SK-N-MC (cell line): ENCODE data around the gene EVX1.

Experiments used
- EZH2 ChIP-seq: fragments of 200-600 bp; sonication (generic); IDR thresholded peaks from one replicate; pipeline ENCODE4 v1.6.1; 2017; ENCODE audit warnings: antibody characterized with exemption
- POLR2AphosphoS5 ChIP-seq: IDR thresholded peaks from 2 replicates; pipeline ENCODE4 v1.6.1; 2012; ENCODE audit warnings: mild to moderate bottlenecking, low read depth, low read length, borderline replicate concordance

- TF ChIP-seq POLR2AphosphoS5 (no peak), EZH2 (no peak)
Observed at GRCh38 chr7:27201580-27202017, 41.0 kb upstream of the EVX1 start.
